Psoas muscle (tissue), 8 donors: ENCODE measurements around the gene PKD1L1. TPM values are rescaled to one million over a fixed set of nuclear protein-coding genes. Genes with fewer than 3 reads are reported as not detected.
A peak's percentile ranks its signal among the peaks of the same experiment; 100 is the strongest.

Source experiments
- ATAC-seq, 4 donors: fragments of 200-7000 bp; cut with Tn5 transposase; one replicate each; pipeline ENCODE4 v1.9.1; 2020; ENCODE audit warnings: moderate library complexity in 3 of 4, mild to moderate bottlenecking in 2 of 4
- DNase-seq, 2 donors: peaks; one replicate each; pipeline ENCODE4 v3.0.0-alpha.2; 2020
- H3K27ac ChIP-seq: fragments of 200-600 bp; one replicate; pipeline ENCODE4 v1.8.0; 2022
- H3K27me3 ChIP-seq, 3 donors: fragments of 200-600 bp in 1 of 3; one replicate each; pipeline versions ENCODE4 v1.6.1 to v1.8.0; 2013 to 2022; ENCODE audit warnings: low read length in 2 of 3, mild to moderate bottlenecking in 2 of 3, moderate library complexity in 1 of 3; ENCODE audit not compliant: insufficient read depth in 3 of 3
- H3K36me3 ChIP-seq, 2 donors: fragments of 200-600 bp in 1 of 2; one replicate each; pipeline versions ENCODE4 v1.6.1 to v1.8.0; 2013 to 2022; ENCODE audit warnings: low read depth in 1 of 2, mild to moderate bottlenecking in 1 of 2, moderate library complexity in 1 of 2; ENCODE audit not compliant: insufficient read depth in 1 of 2
- H3K4me1 ChIP-seq: fragments of 200-600 bp; one replicate; pipeline ENCODE4 v1.8.0; 2022
- H3K4me3 ChIP-seq: fragments of 200-600 bp; one replicate; pipeline ENCODE4 v1.8.0; 2022; ENCODE audit warnings: mild to moderate bottlenecking
- H3K9me3 ChIP-seq: fragments of 200-600 bp; one replicate; pipeline ENCODE4 v1.8.0; 2022
- CTCF ChIP-seq: fragments of 200-600 bp; IDR thresholded peaks from one replicate; pipeline ENCODE4 v1.8.0; 2022; ENCODE audit warnings: antibody characterized with exemption
- WGBS, 3 donors: extraction: QIAGEN DNeasy Blood & Tissue Kit; methylation state at CpG; one replicate each; pipeline versions ENCODE4 v1.1.6 to v1.1.7; 2013; 5-methylcytosine and 5-hydroxymethylcytosine counted together
- intact Hi-C, 2 donors: fragments of 100-400 bp; cut with DNase I; formaldehyde crosslinking; loops; one replicate each; pipeline versions ENCODE4 v1.11.0 to v1.14.2; 2022
- polyA plus RNA-seq, 3 donors: library from polyadenylated mRNA; stranded (reverse); fragments of 200-250 nt; gene quantifications; one replicate each; pipeline ENCODE4 v1.2.3, GENCODE V29; 2013
- total RNA-seq, 4 donors: library from RNA; stranded (reverse); fragmentation: NEBNext Ultra II Directional in 2 of 4; extraction: Animal tissue kit (Norgen Biotek cat#: 25700) in 2 of 4; gene quantifications; one replicate each; pipeline versions ENCODE4 v1.2.1 to v1.2.4, GENCODE V29; 2021 to 2023
- donor health status: healthy with polysubstance abuse.
- donor health status: DM: no; HTN: no; CAD: no; lungs with moderate emphysema.
- donor health status: Bipolar disorder and iron deficiency.
- donor health status: healthy.
- donor health status: DM: yes; HTN: yes; CAD: no.
- donor health status: DM: no; HTN: no; CAD: no.
- donor health status: DM: no; HTN: no; CAD: no.
- donor health status: DM: yes; HTN: yes; CAD: no.

Gene PKD1L1
- total and polyA plus RNA-seq, 7 donors = 0.56 to 1.4 (median 0.79) TPM

GRCh38 chr7:47814905-47815613 lies 133.2 kb downstream of the PKD1L1 start:
- H3K9me3 ChIP-seq = no peaks in the 10 kb centered on the region
- TF ChIP-seq CTCF = no peak
- H3K36me3 ChIP-seq = peaks cover 0 to 9% of the 10 kb centered on the region in 2 donors
- intact Hi-C loops = loop anchor here (5.0 to 10.0 kb wide), 4 partner anchors 230 to 548 kb away; partner anchors contain the start of gene TNS3 (in 1 of the 2)
- WGBS, 3 donors = 75 to 82% (median 80%) methylated on average over 11 of the region's 11 CpGs
- H3K4me1 ChIP-seq = no peaks in the 10 kb centered on the region
- no peak overlapping the region for H3K4me3 ChIP-seq
- H3K27me3 ChIP-seq = no peaks in the 10 kb centered on the region
- DNase-seq (no peak), ATAC-seq (no peak)
- no peak overlapping the region for H3K27ac ChIP-seq

- 80 to 87% (median 84%) methylated on average over 10 of the region's 10 CpGs for WGBS, 3 donors
- no peak overlapping the region for H3K4me3 ChIP-seq
- no peaks in the 10 kb centered on the region for H3K9me3 ChIP-seq
- no peaks in the 10 kb centered on the region for H3K4me1 ChIP-seq
- H3K27ac ChIP-seq = no peak overlapping the region
- no peak for TF ChIP-seq CTCF
- DNase-seq (no peak), ATAC-seq (no peak)
- intact Hi-C loops = loop anchor here (10.0 kb wide), 2 partner anchors 229 to 239 kb away; partner anchors contain the start of gene TNS3 (in 1 of the 2)
- H3K36me3 ChIP-seq = peaks cover 0 to 9% of the 10 kb centered on the region in 2 donors
- H3K27me3 ChIP-seq = no peaks in the 10 kb centered on the region
Measured at GRCh38 chr7:47813620-47814260, 134.5 kb downstream of the PKD1L1 start.

- no peak overlapping the region for H3K4me3 ChIP-seq
- no peak overlapping the region for H3K27ac ChIP-seq
- ATAC-seq (peak in 1 of 4 donors; percentile 22), DNase-seq (no peak)
- no peaks in the 10 kb centered on the region for H3K27me3 ChIP-seq
- no peak for TF ChIP-seq CTCF
- H3K9me3 ChIP-seq = no peaks in the 10 kb centered on the region
- intact Hi-C loops = loop anchor here (10.0 kb wide), 2 partner anchors 228 to 238 kb away; partner anchors contain the start of gene TNS3 (in 1 of the 2)
- WGBS, 3 donors = 71 to 74% (median 74%) methylated on average over 16 of the region's 16 CpGs
- H3K36me3 ChIP-seq = peaks cover 0 to 9% of the 10 kb centered on the region in 2 donors
- no peaks in the 10 kb centered on the region for H3K4me1 ChIP-seq
Measured at GRCh38 chr7:47812429-47813136, 135.7 kb downstream of the PKD1L1 start.

- Histone ChIP-seq H3K36me3 (peaks cover 0 to 9% of the 10 kb centered on the region in 2 donors), H3K9me3 (no peaks in the 10 kb centered on the region), H3K27ac (no peak overlapping the region), H3K4me3 (no peak overlapping the region), H3K4me1 (no peaks in the 10 kb centered on the region), H3K27me3 (no peaks in the 10 kb centered on the region)
- ATAC-seq = no peak
- no peak for DNase-seq
- TF ChIP-seq CTCF = no peak
- WGBS, 3 donors = 88 to 93% (median 88%) methylated on average over 10 of the region's 10 CpGs
- intact Hi-C loops = loop anchor here (10.0 kb wide), 2 partner anchors 227 to 237 kb away; partner anchors contain the start of gene TNS3 (in 1 of the 2)
Measured at GRCh38 chr7:47811632-47812380, 136.5 kb downstream of the PKD1L1 start.
